Activated T-helper 17 cell treated with anti-CD3 and anti-CD28 coated beads, Interleukin-2, amount 50 U/mL, for 72 hours (primary cell): ENCODE data around the gene MTHFD2. TPM values are rescaled to one million over a fixed set of nuclear protein-coding genes. Genes with fewer than 3 reads are reported as not detected.
"Not testable (repeated sequence)": the region's sequence is repeated elsewhere in the genome, so short reads cannot be mapped to it uniquely, and the experiment has no call there.

ENCODE experiments used
- ATAC-seq: fragments of 150-1000 bp; cut with Tn5 transposase; replicated peaks from 2 replicates; pipeline ENCODE4 v1.10.0; 2021; ENCODE audit warnings: mild to moderate bottlenecking, moderate library complexity
- H3K27ac Mint-ChIP-seq: one replicate; pipeline ENCODE4 v1.8.0; 2022; ENCODE audit warnings: mixed read lengths
- H3K27me3 Mint-ChIP-seq: one replicate; pipeline ENCODE4 v1.8.0; 2022; ENCODE audit warnings: mixed read lengths
- H3K36me3 Mint-ChIP-seq: one replicate; pipeline ENCODE4 v1.8.0; 2022; ENCODE audit warnings: low read depth, mild to moderate bottlenecking, mixed read lengths
- H3K4me1 Mint-ChIP-seq: one replicate; pipeline ENCODE4 v1.8.0; 2022; ENCODE audit warnings: mixed read lengths
- H3K4me3 Mint-ChIP-seq: one replicate; pipeline ENCODE4 v1.8.0; 2022; ENCODE audit warnings: mild to moderate bottlenecking, mixed read lengths
- H3K9me3 Mint-ChIP-seq: one replicate; pipeline ENCODE4 v1.8.0; 2022; ENCODE audit warnings: mixed read lengths
- total RNA-seq, 2 donors: library from RNA; stranded (reverse); gene quantifications; one replicate each; pipeline ENCODE4 v1.2.3, GENCODE V29; 2022

Gene MTHFD2
- total RNA-seq, 2 donors from 2014 or later = 281 to 284 TPM

DNA sequence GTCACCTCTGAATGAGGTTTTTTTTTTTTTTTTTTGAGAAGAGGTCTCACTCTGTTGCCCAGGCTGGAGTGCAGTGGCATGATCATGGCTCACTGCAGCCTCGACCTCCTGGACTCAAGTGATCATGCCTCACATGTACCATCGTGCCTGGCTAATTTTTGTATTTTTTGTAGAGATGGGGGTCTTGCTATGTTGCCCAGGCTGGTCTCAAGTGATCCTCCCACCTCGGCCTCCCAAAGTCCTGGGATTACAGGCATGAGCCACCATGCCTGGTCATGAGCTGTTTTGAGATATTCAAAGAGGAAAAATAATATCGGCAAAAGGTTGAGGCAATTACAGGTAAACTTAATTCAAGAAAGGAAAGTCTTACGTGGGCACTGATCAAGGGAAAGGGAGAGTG lies 31.4 kb downstream of the MTHFD2 start:
- H3K4me1 Mint-ChIP-seq = not testable (repeated sequence)

DNA sequence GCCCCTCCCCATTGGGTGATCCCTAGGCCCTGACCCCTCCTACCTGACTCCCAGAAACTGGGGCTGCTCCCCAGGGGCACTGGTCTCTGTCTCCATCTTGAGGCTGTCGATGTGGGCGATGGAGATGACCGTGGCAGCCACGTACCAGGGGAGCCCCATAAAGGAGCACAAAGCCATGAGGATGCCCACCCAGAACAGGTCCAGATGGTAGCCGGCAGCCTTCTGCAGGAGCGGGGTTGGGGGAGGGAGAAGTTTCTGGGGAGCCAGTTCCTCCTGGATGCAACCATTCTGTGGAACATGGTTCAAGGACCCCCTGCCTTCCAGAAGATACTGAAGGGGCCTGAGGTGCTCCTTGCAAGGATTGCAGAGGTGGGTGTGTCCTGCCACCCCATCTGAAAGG lies 34.0 kb downstream of the MTHFD2 start:
- Mint-ChIP-seq H3K27me3 (no peaks in the 10 kb centered on the region), H3K9me3 (no peaks in the 10 kb centered on the region), H3K27ac (no peak overlapping the region), H3K4me3 (no peak overlapping the region), H3K36me3 (no peaks in the 10 kb centered on the region), H3K4me1 (no peaks in the 10 kb centered on the region)
- ATAC-seq = no peak

More for the DNA sequence above, 31.4 kb downstream of the MTHFD2 start:
- H3K27ac Mint-ChIP-seq = peak overlapping the region; percentile 54
- not testable (repeated sequence) for H3K9me3 Mint-ChIP-seq, H3K27me3 Mint-ChIP-seq, ATAC-seq, H3K4me3 Mint-ChIP-seq, H3K36me3 Mint-ChIP-seq

DNA sequence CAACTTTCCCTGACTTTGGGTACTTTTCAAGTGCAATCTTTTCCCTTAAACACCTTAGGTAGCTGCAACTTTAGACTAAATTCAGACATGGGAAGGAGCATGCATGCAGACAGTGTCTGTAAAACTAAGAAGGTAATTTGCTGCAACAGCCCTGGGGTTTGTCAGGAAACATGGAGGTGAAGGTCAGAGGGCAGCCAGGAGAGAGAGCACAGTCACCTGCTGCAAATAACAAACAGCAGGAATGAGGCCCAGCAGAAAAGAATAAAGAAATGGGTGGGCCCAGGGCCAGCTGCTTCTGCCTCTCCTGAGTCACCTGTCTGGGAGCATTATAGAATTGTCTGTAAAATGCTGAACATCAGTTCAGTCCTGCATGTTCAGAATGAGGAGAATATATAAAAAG lies 35.2 kb downstream of the MTHFD2 start:
- Mint-ChIP-seq H3K4me3 (no peak overlapping the region), H3K27me3 (no peaks in the 10 kb centered on the region), H3K9me3 (no peaks in the 10 kb centered on the region), H3K36me3 (no peaks in the 10 kb centered on the region), H3K27ac (peak overlapping the region; percentile 36), H3K4me1 (no peaks in the 10 kb centered on the region)
- no peak for ATAC-seq

GRCh38 chr2:74235041-74235440 lies 36.6 kb downstream of the MTHFD2 start:
- Mint-ChIP-seq H3K4me3 (no peak overlapping the region), H3K36me3 (no peaks in the 10 kb centered on the region), H3K27me3 (no peaks in the 10 kb centered on the region)

GRCh38 chr2:74238879-74239278 lies 40.5 kb downstream of the MTHFD2 start:
- Mint-ChIP-seq H3K4me1 (no peaks in the 10 kb centered on the region), H3K36me3 (no peaks in the 10 kb centered on the region), H3K27me3 (no peaks in the 10 kb centered on the region), H3K9me3 (no peaks in the 10 kb centered on the region), H3K4me3 (no peak overlapping the region), H3K27ac (no peak overlapping the region)
- ATAC-seq = no peak

More at GRCh38 chr2:74235041-74235440, 36.6 kb downstream of the MTHFD2 start:
- Mint-ChIP-seq H3K4me1 (no peaks in the 10 kb centered on the region), H3K9me3 (no peaks in the 10 kb centered on the region), H3K27ac (no peak overlapping the region)
- ATAC-seq = no peak

GRCh38 chr2:74239346-74239745 lies 40.9 kb downstream of the MTHFD2 start:
- no peak overlapping the region for H3K27ac Mint-ChIP-seq
- no peaks in the 10 kb centered on the region for H3K9me3 Mint-ChIP-seq
- H3K4me3 Mint-ChIP-seq = no peak overlapping the region
- no peak for ATAC-seq
- no peaks in the 10 kb centered on the region for H3K27me3 Mint-ChIP-seq
- H3K4me1 Mint-ChIP-seq = no peaks in the 10 kb centered on the region
- no peaks in the 10 kb centered on the region for H3K36me3 Mint-ChIP-seq

DNA sequence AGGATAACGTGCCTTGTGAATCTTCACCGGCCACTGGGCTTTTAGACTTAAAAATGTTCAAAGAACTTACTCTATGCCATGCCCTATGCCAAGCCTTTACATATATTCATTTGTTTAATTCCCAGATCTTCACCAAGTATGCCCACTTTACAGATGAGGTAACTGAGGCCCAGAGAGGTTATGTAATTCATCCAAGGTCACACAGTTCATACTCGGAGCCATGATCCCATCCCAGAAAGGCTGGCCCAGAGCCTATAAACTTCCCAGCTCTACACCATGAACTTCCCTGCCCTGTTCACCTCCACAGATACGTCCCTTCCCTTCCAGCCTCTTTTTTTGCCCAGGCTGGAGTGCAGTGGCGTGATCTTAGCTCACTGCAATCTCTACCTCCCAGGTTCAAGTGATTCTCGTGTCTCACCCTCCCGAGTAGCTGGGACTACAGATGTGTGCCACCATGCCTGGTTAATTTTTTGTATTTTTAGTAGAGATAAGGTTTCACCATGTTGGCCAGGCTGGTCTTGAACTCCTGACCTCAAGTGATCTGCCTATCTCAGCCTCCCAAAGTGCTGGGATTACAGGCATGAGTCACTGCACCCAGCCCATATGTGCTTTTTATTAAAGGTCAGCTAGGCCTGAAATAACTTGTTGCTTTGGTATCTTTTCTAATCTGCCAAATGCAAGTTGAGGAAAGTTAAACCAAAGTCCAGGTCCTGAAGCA lies 44.1 kb downstream of the MTHFD2 start:
- no peak for ATAC-seq
- no peaks in the 10 kb centered on the region for H3K36me3 Mint-ChIP-seq
- H3K4me1 Mint-ChIP-seq = no peaks in the 10 kb centered on the region
- no peaks in the 10 kb centered on the region for H3K9me3 Mint-ChIP-seq
- no peak overlapping the region for H3K4me3 Mint-ChIP-seq
- no peaks in the 10 kb centered on the region for H3K27me3 Mint-ChIP-seq
- H3K27ac Mint-ChIP-seq = peak overlapping the region; percentile 67

GRCh38 chr2:74244286-74244685 lies 45.9 kb downstream of the MTHFD2 start:
- no peaks in the 10 kb centered on the region for H3K27me3 Mint-ChIP-seq
- H3K4me1 Mint-ChIP-seq = no peaks in the 10 kb centered on the region
- H3K27ac Mint-ChIP-seq = no peak overlapping the region
- no peak overlapping the region for H3K4me3 Mint-ChIP-seq
- no peaks in the 10 kb centered on the region for H3K36me3 Mint-ChIP-seq
- H3K9me3 Mint-ChIP-seq = no peaks in the 10 kb centered on the region
- ATAC-seq = no peak

GRCh38 chr2:74246496-74247195 lies 48.2 kb downstream of the MTHFD2 start:
- H3K4me3 Mint-ChIP-seq = no peak overlapping the region
- H3K36me3 Mint-ChIP-seq = no peaks in the 10 kb centered on the region
- H3K4me1 Mint-ChIP-seq = peaks cover 4% of the 10 kb centered on the region
- peak overlapping the region; percentile 11 for H3K27ac Mint-ChIP-seq
- no peaks in the 10 kb centered on the region for H3K9me3 Mint-ChIP-seq
- H3K27me3 Mint-ChIP-seq = no peaks in the 10 kb centered on the region
- ATAC-seq = no peak

- Mint-ChIP-seq H3K27ac (peak overlapping the region; percentile 1), H3K4me3 (no peak overlapping the region), H3K27me3 (no peaks in the 10 kb centered on the region), H3K9me3 (no peaks in the 10 kb centered on the region), H3K36me3 (no peaks in the 10 kb centered on the region), H3K4me1 (peaks cover 4% of the 10 kb centered on the region)
- ATAC-seq = no peak
Measured at GRCh38 chr2:74249406-74250122, 51.1 kb downstream of the MTHFD2 start.

GRCh38 chr2:74250189-74250631 lies 51.8 kb downstream of the MTHFD2 start:
- Mint-ChIP-seq H3K9me3 (no peaks in the 10 kb centered on the region), H3K4me3 (no peak overlapping the region), H3K36me3 (no peaks in the 10 kb centered on the region), H3K27ac (no peak overlapping the region), H3K27me3 (no peaks in the 10 kb centered on the region), H3K4me1 (peaks cover 4% of the 10 kb centered on the region)
- peak; percentile 77 for ATAC-seq

- Mint-ChIP-seq H3K4me3 (no peak overlapping the region), H3K27me3 (no peaks in the 10 kb centered on the region), H3K27ac (no peak overlapping the region), H3K4me1 (peaks cover 4% of the 10 kb centered on the region), H3K36me3 (no peaks in the 10 kb centered on the region), H3K9me3 (no peaks in the 10 kb centered on the region)
- no peak for ATAC-seq
Measured at GRCh38 chr2:74252036-74252435, 53.6 kb downstream of the MTHFD2 start.

- ATAC-seq = no peak
- Mint-ChIP-seq H3K4me1 (peaks cover 4% of the 10 kb centered on the region), H3K27me3 (no peaks in the 10 kb centered on the region), H3K36me3 (no peaks in the 10 kb centered on the region), H3K27ac (no peak overlapping the region), H3K9me3 (no peaks in the 10 kb centered on the region), H3K4me3 (no peak overlapping the region)
Measured at GRCh38 chr2:74252862-74253261, 54.4 kb downstream of the MTHFD2 start.

- no peaks in the 10 kb centered on the region for H3K27me3 Mint-ChIP-seq
- H3K9me3 Mint-ChIP-seq = no peaks in the 10 kb centered on the region
- no peak for ATAC-seq
- no peak overlapping the region for H3K27ac Mint-ChIP-seq
- H3K4me3 Mint-ChIP-seq = no peak overlapping the region
- no peaks in the 10 kb centered on the region for H3K36me3 Mint-ChIP-seq
- peaks cover 4% of the 10 kb centered on the region for H3K4me1 Mint-ChIP-seq
Measured at GRCh38 chr2:74253306-74253970, 55.0 kb downstream of the MTHFD2 start.
